ENCODE results near the gene CHERP. TPM values are rescaled to one million over a fixed set of nuclear protein-coding genes. Genes with fewer than 3 reads are reported as not detected.

Gene CHERP
- total and polyA plus RNA-seq, 2 experiments from 2014 or later, result 31.6 to 41.2 TPM

DNA sequence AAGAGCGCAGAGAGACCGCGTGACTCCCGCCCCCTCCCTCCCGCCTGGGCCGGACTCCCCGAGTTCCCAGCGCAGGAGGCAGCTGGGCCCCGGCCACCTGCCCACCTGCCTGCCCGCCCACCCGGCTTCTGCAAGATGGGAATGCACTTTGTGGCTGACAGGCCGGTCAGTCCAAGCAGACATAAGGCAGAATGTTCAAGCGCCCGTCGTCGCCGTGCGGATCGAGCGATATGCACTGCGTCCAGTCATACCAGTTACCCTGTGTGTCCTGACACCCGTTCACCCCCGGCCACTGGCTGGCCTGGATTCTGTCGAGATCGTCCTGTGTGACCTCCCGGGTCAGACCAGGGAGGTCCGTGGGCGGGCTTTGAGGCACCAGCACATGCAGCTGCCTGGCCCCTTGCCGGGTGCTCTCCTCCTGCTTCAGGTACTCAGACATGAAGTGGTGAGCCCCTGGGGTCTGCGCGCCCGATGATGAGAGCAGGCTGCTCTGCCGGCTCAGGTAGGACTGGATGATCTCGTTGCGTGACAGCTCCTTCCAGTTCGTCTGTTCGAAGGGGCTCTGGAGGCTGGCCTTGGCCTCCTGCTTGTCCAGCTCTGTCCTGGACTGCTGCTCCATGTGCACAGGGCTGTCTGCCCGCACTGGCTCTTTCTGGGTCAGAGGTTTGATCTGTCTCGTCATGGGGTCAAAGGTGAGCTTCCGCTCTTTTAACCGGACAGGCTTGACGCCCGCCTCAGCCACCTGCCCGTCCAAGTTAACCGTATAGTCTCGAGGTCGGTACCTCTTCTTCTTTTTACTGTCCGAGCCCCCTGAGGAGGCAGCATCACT, 33.8 kb upstream of the CHERP start (continued):
- TF ChIP-seq, protein P1, sequence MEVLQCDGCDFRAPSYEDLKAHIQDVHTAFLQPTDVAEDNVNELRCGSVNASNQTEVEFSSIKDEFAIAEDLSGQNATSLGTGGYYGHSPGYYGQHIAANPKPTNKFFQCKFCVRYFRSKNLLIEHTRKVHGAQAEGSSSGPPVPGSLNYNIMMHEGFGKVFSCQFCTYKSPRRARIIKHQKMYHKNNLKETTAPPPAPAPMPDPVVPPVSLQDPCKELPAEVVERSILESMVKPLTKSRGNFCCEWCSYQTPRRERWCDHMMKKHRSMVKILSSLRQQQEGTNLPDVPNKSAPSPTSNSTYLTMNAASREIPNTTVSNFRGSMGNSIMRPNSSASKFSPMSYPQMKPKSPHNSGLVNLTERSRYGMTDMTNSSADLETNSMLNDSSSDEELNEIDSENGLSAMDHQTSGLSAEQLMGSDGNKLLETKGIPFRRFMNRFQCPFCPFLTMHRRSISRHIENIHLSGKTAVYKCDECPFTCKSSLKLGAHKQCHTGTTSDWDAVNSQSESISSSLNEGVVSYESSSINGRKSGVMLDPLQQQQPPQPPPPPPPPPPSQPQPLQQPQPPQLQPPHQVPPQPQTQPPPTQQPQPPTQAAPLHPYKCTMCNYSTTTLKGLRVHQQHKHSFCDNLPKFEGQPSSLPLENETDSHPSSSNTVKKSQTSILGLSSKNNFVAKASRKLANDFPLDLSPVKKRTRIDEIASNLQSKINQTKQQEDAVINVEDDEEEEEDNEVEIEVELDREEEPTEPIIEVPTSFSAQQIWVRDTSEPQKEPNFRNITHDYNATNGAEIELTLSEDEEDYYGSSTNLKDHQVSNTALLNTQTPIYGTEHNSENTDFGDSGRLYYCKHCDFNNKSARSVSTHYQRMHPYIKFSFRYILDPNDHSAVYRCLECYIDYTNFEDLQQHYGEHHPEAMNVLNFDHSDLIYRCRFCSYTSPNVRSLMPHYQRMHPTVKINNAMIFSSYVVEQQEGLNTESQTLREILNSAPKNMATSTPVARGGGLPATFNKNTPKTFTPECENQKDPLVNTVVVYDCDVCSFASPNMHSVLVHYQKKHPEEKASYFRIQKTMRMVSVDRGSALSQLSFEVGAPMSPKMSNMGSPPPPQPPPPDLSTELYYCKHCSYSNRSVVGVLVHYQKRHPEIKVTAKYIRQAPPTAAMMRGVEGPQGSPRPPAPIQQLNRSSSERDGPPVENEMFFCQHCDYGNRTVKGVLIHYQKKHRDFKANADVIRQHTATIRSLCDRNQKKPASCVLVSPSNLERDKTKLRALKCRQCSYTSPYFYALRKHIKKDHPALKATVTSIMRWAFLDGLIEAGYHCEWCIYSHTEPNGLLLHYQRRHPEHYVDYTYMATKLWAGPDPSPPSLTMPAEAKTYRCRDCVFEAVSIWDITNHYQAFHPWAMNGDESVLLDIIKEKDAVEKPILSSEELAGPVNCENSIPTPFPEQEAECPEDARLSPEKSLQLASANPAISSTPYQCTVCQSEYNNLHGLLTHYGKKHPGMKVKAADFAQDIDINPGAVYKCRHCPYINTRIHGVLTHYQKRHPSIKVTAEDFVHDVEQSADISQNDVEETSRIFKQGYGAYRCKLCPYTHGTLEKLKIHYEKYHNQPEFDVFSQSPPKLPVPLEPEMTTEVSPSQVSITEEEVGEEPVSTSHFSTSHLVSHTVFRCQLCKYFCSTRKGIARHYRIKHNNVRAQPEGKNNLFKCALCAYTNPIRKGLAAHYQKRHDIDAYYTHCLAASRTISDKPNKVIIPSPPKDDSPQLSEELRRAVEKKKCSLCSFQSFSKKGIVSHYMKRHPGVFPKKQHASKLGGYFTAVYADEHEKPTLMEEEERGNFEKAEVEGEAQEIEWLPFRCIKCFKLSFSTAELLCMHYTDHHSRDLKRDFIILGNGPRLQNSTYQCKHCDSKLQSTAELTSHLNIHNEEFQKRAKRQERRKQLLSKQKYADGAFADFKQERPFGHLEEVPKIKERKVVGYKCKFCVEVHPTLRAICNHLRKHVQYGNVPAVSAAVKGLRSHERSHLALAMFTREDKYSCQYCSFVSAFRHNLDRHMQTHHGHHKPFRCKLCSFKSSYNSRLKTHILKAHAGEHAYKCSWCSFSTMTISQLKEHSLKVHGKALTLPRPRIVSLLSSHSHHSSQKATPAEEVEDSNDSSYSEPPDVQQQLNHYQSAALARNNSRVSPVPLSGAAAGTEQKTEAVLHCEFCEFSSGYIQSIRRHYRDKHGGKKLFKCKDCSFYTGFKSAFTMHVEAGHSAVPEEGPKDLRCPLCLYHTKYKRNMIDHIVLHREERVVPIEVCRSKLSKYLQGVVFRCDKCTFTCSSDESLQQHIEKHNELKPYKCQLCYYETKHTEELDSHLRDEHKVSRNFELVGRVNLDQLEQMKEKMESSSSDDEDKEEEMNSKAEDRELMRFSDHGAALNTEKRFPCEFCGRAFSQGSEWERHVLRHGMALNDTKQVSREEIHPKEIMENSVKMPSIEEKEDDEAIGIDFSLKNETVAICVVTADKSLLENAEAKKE (CRISPR knock-in tag; IDR thresholded peaks at IDR 0.05), result no peak

DNA sequence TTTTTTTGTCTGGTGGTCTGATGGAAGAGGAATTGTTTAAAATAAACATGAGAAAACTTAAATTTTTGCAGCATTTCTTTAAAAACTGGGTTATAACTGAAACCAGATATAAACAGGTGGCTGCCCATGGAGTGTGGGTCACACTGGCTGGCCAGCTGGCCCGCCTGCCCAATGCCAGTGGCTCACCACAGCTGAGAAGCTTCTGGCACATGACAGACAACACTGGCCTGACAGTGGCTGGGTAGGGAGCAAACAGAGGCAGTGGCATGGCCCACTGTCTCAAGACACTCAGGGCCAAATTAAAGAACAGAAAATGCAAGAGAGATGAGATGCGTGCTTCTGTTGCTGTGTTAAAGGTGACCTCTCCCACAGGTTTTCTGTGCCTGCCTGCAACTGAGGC, 33.0 kb upstream of the CHERP start:
- peaks cover 9% of the 10 kb centered on the region; the same call in 1 of the 2 replicates for H3K4me1 ChIP-seq (ENCODE audit: insufficient read depth)
- DNase-seq (ENCODE audit: low spot score) (no peak), ATAC-seq (no peak)
- Mint-ChIP-seq H3K4me3 (no peak overlapping the region; the same call in 2 of the 3 replicates), H3K9me3 (no peaks in the 10 kb centered on the region), H3K36me3 (ENCODE audit: low read depth) (peaks cover 16% of the 10 kb centered on the region), H3K27me3 (ENCODE audit: insufficient read depth, low read depth, poor library complexity) (peaks cover 8% of the 10 kb centered on the region), H3K4me1 (peaks cover 8% of the 10 kb centered on the region), H3K27ac (no peak overlapping the region)
- no peak overlapping the region for H3K4me3 ChIP-seq
- H2AFZ ChIP-seq, result no peak overlapping the region
- no peak overlapping the region for H3K27ac ChIP-seq (ENCODE audit: low read depth)
- no peak overlapping the region for H3K4me2 ChIP-seq
- H3K27me3 ChIP-seq (ENCODE audit: insufficient read depth), result no peaks in the 10 kb centered on the region
- peaks cover 60% of the 10 kb centered on the region for H3K79me2 ChIP-seq (replicated peaks; ENCODE audit: insufficient read depth)
- H3K36me3 ChIP-seq (ENCODE audit: insufficient read depth), result peaks cover 4% of the 10 kb centered on the region; the same call in 1 of the 2 replicates
- H3F3A ChIP-seq (replicated peaks; ENCODE audit: low read depth), result peaks cover 10% of the 10 kb centered on the region; the same call in 1 of the 2 replicates
- no peaks in the 10 kb centered on the region for H3K9me2 ChIP-seq (ENCODE audit: insufficient read depth)
- peaks cover 26% of the 10 kb centered on the region for H4K20me1 ChIP-seq (replicated peaks; ENCODE audit: insufficient read depth)
- TF ChIP-seq EZH2 (IDR thresholded peaks at IDR 0.05; ENCODE audit: low read depth, unreplicated experiment) (no peak), JUNB (IDR thresholded peaks at IDR 0.05; ENCODE audit: unreplicated experiment) (no peak), EZH2phosphoT487 (IDR thresholded peaks at IDR 0.05; ENCODE audit: unreplicated experiment) (no peak), POLR2AphosphoS5 (IDR thresholded peaks at IDR 0.05; ENCODE audit: low read depth) (no peak), STAT1 (IDR thresholded peaks at IDR 0.05; ENCODE audit: unreplicated experiment) (no peak), ZNF331 (CRISPR knock-in tag; IDR thresholded peaks at IDR 0.05; ENCODE audit: low read depth) (no peak), ZNF114 (CRISPR knock-in tag; IDR thresholded peaks at IDR 0.05) (no peak), NANOG (IDR thresholded peaks at IDR 0.05; ENCODE audit: borderline replicate concordance) (no peak)
- TF ChIP-seq, protein P2, sequence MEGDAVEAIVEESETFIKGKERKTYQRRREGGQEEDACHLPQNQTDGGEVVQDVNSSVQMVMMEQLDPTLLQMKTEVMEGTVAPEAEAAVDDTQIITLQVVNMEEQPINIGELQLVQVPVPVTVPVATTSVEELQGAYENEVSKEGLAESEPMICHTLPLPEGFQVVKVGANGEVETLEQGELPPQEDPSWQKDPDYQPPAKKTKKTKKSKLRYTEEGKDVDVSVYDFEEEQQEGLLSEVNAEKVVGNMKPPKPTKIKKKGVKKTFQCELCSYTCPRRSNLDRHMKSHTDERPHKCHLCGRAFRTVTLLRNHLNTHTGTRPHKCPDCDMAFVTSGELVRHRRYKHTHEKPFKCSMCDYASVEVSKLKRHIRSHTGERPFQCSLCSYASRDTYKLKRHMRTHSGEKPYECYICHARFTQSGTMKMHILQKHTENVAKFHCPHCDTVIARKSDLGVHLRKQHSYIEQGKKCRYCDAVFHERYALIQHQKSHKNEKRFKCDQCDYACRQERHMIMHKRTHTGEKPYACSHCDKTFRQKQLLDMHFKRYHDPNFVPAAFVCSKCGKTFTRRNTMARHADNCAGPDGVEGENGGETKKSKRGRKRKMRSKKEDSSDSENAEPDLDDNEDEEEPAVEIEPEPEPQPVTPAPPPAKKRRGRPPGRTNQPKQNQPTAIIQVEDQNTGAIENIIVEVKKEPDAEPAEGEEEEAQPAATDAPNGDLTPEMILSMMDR (conservative IDR thresholded peaks at IDR 0.05; ENCODE audit: low read depth in 2 of 2), result no peak

Measured in GM23338 (cell line).